ENCODE data around the gene SMTN.
"Not testable (repeated sequence)": the region's sequence is repeated elsewhere in the genome, so short reads cannot be mapped to it uniquely, and the experiment has no call there.

The SMTN gene

GRCh38 chr22:31075961-31076360 is 5.2 kb upstream of the SMTN start:
- Histone ChIP-seq H3K4me3 (ENCODE audit: low read length) (no peak overlapping the region), H3K9ac (ENCODE audit: low read depth, low read length) (no peak overlapping the region), H3K9me3 (ENCODE audit: insufficient read depth, low read depth, low read length) (no peaks in the 10 kb centered on the region), H3K27me3 (ENCODE audit: insufficient read depth, low read length) (no peaks in the 10 kb centered on the region), H3K4me1 (ENCODE audit: insufficient read depth, low read length) (peaks cover 3% of the 10 kb centered on the region), H3K27ac (ENCODE audit: low read depth, low read length) (no peak overlapping the region), H3K36me3 (ENCODE audit: insufficient read depth, low read length) (no peaks in the 10 kb centered on the region)
- 90% methylated on average over 15 of the region's 15 CpGs for WGBS

- H3K4me1 ChIP-seq (ENCODE audit: insufficient read depth, low read length) = peaks cover 15% of the 10 kb centered on the region
- H3K9me3 ChIP-seq (ENCODE audit: insufficient read depth, low read depth, low read length) = no peaks in the 10 kb centered on the region
- no peak overlapping the region for H3K4me3 ChIP-seq (ENCODE audit: low read length)
- WGBS = 93% methylated on average over 6 of the region's 6 CpGs
- H3K9ac ChIP-seq (ENCODE audit: low read depth, low read length) = no peak overlapping the region
- no peak overlapping the region for H3K27ac ChIP-seq (ENCODE audit: low read depth, low read length)
- no peaks in the 10 kb centered on the region for H3K27me3 ChIP-seq (ENCODE audit: insufficient read depth, low read length)
- no peaks in the 10 kb centered on the region for H3K36me3 ChIP-seq (ENCODE audit: insufficient read depth, low read length)
Measured at GRCh38 chr22:31077681-31078080, 3.4 kb upstream of the SMTN start.

- H3K27me3 ChIP-seq (ENCODE audit: insufficient read depth, low read length); H3K9ac ChIP-seq (ENCODE audit: low read depth, low read length); H3K4me3 ChIP-seq (ENCODE audit: low read length); H3K27ac ChIP-seq (ENCODE audit: low read depth, low read length); H3K9me3 ChIP-seq (ENCODE audit: insufficient read depth, low read depth, low read length); H3K36me3 ChIP-seq (ENCODE audit: insufficient read depth, low read length): not testable (repeated sequence)
- H3K4me1 ChIP-seq (ENCODE audit: insufficient read depth, low read length) = peaks cover 20% of the 10 kb centered on the region
- 97% methylated on average over 2 of the region's 2 CpGs for WGBS
Measured at GRCh38 chr22:31078389-31078788, 2.7 kb upstream of the SMTN start.

GRCh38 chr22:31079095-31079642 is 1.9 kb upstream of the SMTN start:
- Histone ChIP-seq H3K9me3 (ENCODE audit: insufficient read depth, low read depth, low read length) (no peaks in the 10 kb centered on the region), H3K27me3 (ENCODE audit: insufficient read depth, low read length) (no peaks in the 10 kb centered on the region), H3K27ac (ENCODE audit: low read depth, low read length) (no peak overlapping the region), H3K36me3 (ENCODE audit: insufficient read depth, low read length) (no peaks in the 10 kb centered on the region), H3K4me1 (ENCODE audit: insufficient read depth, low read length) (peaks cover 26% of the 10 kb centered on the region), H3K4me3 (ENCODE audit: low read length) (no peak overlapping the region), H3K9ac (ENCODE audit: low read depth, low read length) (no peak overlapping the region)
- 91% methylated on average over 12 of the region's 12 CpGs for WGBS

GRCh38 chr22:31080164-31080847 is 812 bp upstream of the SMTN start:
- Histone ChIP-seq H3K4me3 (ENCODE audit: low read length) (peak overlapping the region; percentile 72), H3K27ac (ENCODE audit: low read depth, low read length) (no peak overlapping the region; the same call in 1 of the 2 replicates), H3K9ac (ENCODE audit: low read depth, low read length) (peak overlapping the region; percentile 88), H3K9me3 (ENCODE audit: insufficient read depth, low read depth, low read length) (no peaks in the 10 kb centered on the region), H3K4me1 (ENCODE audit: insufficient read depth, low read length) (peaks cover 26% of the 10 kb centered on the region), H3K27me3 (ENCODE audit: insufficient read depth, low read length) (no peaks in the 10 kb centered on the region), H3K36me3 (ENCODE audit: insufficient read depth, low read length) (no peaks in the 10 kb centered on the region)
- 47% methylated on average over 5 of the region's 5 CpGs for WGBS

GRCh38 chr22:31081963-31082605 is 966 bp downstream of the SMTN start:
- peak overlapping the region; percentile 72 for H3K4me3 ChIP-seq (ENCODE audit: low read length)
- WGBS = 85% methylated on average over 4 of the region's 6 CpGs
- H3K27me3 ChIP-seq (ENCODE audit: insufficient read depth, low read length) = no peaks in the 10 kb centered on the region
- peaks cover 30% of the 10 kb centered on the region for H3K4me1 ChIP-seq (ENCODE audit: insufficient read depth, low read length)
- H3K36me3 ChIP-seq (ENCODE audit: insufficient read depth, low read length) = no peaks in the 10 kb centered on the region
- no peak overlapping the region for H3K27ac ChIP-seq (ENCODE audit: low read depth, low read length)
- H3K9ac ChIP-seq (ENCODE audit: low read depth, low read length) = no peak overlapping the region
- H3K9me3 ChIP-seq (ENCODE audit: insufficient read depth, low read depth, low read length) = no peaks in the 10 kb centered on the region

GRCh38 chr22:31082606-31083376 is 1.7 kb downstream of the SMTN start:
- Histone ChIP-seq H3K36me3 (ENCODE audit: insufficient read depth, low read length) (no peaks in the 10 kb centered on the region), H3K9me3 (ENCODE audit: insufficient read depth, low read depth, low read length) (no peaks in the 10 kb centered on the region), H3K4me1 (ENCODE audit: insufficient read depth, low read length) (peaks cover 30% of the 10 kb centered on the region), H3K9ac (ENCODE audit: low read depth, low read length) (no peak overlapping the region), H3K4me3 (ENCODE audit: low read length) (no peak overlapping the region), H3K27ac (ENCODE audit: low read depth, low read length) (no peak overlapping the region), H3K27me3 (ENCODE audit: insufficient read depth, low read length) (no peaks in the 10 kb centered on the region)
- WGBS = 92% methylated on average over 11 of the region's 11 CpGs

GRCh38 chr22:31083377-31083768 is 2.3 kb downstream of the SMTN start:
- H3K4me1 ChIP-seq (ENCODE audit: insufficient read depth, low read length) = peaks cover 30% of the 10 kb centered on the region
- no peak overlapping the region for H3K27ac ChIP-seq (ENCODE audit: low read depth, low read length)
- no peaks in the 10 kb centered on the region for H3K36me3 ChIP-seq (ENCODE audit: insufficient read depth, low read length)
- WGBS = 96% methylated on average over 3 of the region's 3 CpGs
- no peaks in the 10 kb centered on the region for H3K9me3 ChIP-seq (ENCODE audit: insufficient read depth, low read depth, low read length)
- no peak overlapping the region for H3K9ac ChIP-seq (ENCODE audit: low read depth, low read length)
- H3K4me3 ChIP-seq (ENCODE audit: low read length) = peak overlapping the region; percentile 80
- H3K27me3 ChIP-seq (ENCODE audit: insufficient read depth, low read length) = no peaks in the 10 kb centered on the region

- Histone ChIP-seq H3K4me1 (ENCODE audit: insufficient read depth, low read length) (peaks cover 30% of the 10 kb centered on the region), H3K9ac (ENCODE audit: low read depth, low read length) (peak overlapping the region; percentile 95), H3K27ac (ENCODE audit: low read depth, low read length) (peak overlapping the region; percentile 97), H3K27me3 (ENCODE audit: insufficient read depth, low read length) (no peaks in the 10 kb centered on the region), H3K36me3 (ENCODE audit: insufficient read depth, low read length) (no peaks in the 10 kb centered on the region), H3K9me3 (ENCODE audit: insufficient read depth, low read depth, low read length) (no peaks in the 10 kb centered on the region), H3K4me3 (ENCODE audit: low read length) (peak overlapping the region; percentile 80)
- 24% methylated on average over 18 of the region's 18 CpGs for WGBS
Measured at GRCh38 chr22:31083923-31084810, 3.0 kb downstream of the SMTN start.

GRCh38 chr22:31084811-31085492 is 3.8 kb downstream of the SMTN start:
- Histone ChIP-seq H3K4me1 (ENCODE audit: insufficient read depth, low read length) (peaks cover 30% of the 10 kb centered on the region), H3K27me3 (ENCODE audit: insufficient read depth, low read length) (no peaks in the 10 kb centered on the region), H3K4me3 (ENCODE audit: low read length) (peak overlapping the region; percentile 80), H3K9ac (ENCODE audit: low read depth, low read length) (peak overlapping the region; percentile 95), H3K9me3 (ENCODE audit: insufficient read depth, low read depth, low read length) (no peaks in the 10 kb centered on the region), H3K36me3 (ENCODE audit: insufficient read depth, low read length) (no peaks in the 10 kb centered on the region), H3K27ac (ENCODE audit: low read depth, low read length) (peak overlapping the region; percentile 97)
- WGBS = under 1% methylated on average over 69 of the region's 69 CpGs

All from HUES64 (cell line).